Measurements from ENCODE around the gene CPSF7.
A peak's percentile ranks its signal among the peaks of the same experiment; 100 is the strongest.
"Not testable (repeated sequence)": the region's sequence is repeated elsewhere in the genome, so short reads cannot be mapped to it uniquely, and the experiment has no call there.

The CPSF7 gene

GRCh38 chr11:61429691-61430582 lies at the start of gene CPSF7, which contains the start of gene SDHAF2:
Gene CPSF7, minus strand, starts transcription at chr11:61429975. Its CDS starts 740 bp downstream, at chr11:61429235.
Gene SDHAF2, plus strand, starts transcription at chr11:61430124. Its CDS starts 23 bp downstream, at chr11:61430147.
- DNase-seq (ENCODE audit: low read depth) = peak; percentile 95

DNA sequence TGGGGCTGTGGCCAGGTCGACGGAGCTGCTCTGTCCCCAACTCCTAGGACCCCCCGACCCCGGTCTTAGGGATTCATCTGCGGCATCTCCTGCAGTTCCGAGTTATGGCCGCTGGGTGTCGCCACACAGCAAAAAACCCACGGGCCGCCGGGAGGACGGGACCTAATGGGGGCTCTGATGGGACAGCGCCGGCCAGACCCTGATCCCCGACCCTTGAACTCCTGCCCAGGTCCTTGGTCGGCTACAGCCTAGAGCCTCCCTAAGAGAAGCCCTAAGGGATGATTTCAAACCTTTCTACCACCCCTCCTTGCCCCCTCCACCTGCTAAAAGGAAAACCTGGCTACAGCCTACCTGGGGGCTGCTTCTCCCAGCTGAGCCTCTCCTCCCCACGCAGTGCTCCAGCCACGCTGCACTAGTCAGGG lies 48.0 kb upstream of the CPSF7 start:
- DNase-seq (ENCODE audit: low read depth) = peak; percentile 22

DNA sequence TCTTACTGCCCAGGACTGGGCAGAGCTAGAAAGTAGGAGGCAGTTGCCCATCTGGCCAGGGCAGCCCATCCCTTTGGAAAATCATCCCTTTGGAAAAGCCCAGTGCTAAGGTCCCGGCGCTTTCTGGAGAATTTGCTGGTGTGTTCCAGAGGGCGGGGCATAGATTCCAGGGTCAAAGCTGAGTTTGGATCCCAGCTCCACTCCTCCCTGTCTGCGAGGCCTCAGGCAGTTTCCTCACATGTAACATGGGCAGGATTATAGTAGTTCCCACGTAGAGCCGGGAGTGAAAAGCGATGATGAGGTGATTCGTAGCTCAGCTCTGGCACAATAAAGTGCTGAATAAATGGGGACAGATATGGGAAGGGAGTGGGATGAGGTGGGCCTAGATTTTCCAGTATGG lies 47.4 kb upstream of the CPSF7 start:
- no peak for DNase-seq (ENCODE audit: low read depth)

- no peak for DNase-seq (ENCODE audit: low read depth)
These were observed 46.6 kb upstream of the CPSF7 start for GRCh38 chr11:61476371-61476770.

- no peak for DNase-seq (ENCODE audit: low read depth)
These were observed 45.7 kb upstream of the CPSF7 start for GRCh38 chr11:61475433-61475832.

- DNase-seq (ENCODE audit: low read depth) = no peak
These were observed 44.4 kb upstream of the CPSF7 start for GRCh38 chr11:61474013-61474643.

- no peak for DNase-seq (ENCODE audit: low read depth)
These were observed 43.7 kb upstream of the CPSF7 start for GRCh38 chr11:61473370-61474012.

DNA sequence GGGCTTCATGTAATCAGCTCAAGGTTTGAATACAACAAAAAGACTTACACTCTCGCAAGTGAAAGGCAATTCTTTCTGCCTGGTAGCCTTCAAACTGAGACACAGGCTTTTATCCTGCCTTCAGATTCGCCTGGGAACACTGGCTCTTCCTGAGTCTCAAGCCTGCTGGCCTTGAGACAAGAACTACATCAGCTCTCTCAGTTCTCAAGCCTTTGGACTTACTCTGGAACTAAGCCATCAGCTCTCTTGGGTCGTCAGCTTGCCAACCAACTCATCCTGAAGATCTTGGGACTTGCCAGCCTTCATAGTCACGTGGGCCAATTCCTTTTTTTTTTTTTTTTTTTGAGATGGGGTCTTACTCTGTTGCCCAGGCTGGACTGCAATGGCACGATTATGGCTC lies 43.1 kb upstream of the CPSF7 start:
- DNase-seq (ENCODE audit: low read depth) = no peak

GRCh38 chr11:61472282-61472681 lies 42.5 kb upstream of the CPSF7 start:
- DNase-seq (ENCODE audit: low read depth) = no peak

GRCh38 chr11:61468002-61468401 lies 38.2 kb upstream of the CPSF7 start:
- DNase-seq (ENCODE audit: low read depth) = no peak

GRCh38 chr11:61467602-61468001 lies 37.8 kb upstream of the CPSF7 start:
- not testable (repeated sequence) for DNase-seq (ENCODE audit: low read depth)

GRCh38 chr11:61460986-61461385 lies 31.2 kb upstream of the CPSF7 start:
- no peak for DNase-seq (ENCODE audit: low read depth)

DNA sequence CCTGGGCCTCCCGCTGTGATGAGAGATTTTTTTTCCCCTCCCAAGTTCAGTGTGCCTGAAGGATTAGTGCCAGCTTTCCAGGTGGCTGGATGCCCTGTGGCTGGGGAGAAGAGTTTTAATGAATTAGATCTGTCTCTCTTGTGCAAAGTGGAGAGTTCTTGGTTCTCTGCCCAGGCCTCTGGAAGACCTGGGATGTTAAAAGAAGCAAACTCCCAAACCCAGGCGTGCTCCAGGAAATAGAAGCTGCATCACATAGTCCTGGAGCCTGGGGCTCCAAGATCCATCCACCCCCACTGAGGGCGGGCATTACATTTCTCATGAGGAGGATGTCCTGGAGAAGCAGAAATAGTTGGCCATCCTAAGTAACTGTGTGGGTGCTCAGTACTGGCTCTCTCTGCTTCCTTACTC lies 30.7 kb upstream of the CPSF7 start:
- DNase-seq (ENCODE audit: low read depth) = no peak

DNA sequence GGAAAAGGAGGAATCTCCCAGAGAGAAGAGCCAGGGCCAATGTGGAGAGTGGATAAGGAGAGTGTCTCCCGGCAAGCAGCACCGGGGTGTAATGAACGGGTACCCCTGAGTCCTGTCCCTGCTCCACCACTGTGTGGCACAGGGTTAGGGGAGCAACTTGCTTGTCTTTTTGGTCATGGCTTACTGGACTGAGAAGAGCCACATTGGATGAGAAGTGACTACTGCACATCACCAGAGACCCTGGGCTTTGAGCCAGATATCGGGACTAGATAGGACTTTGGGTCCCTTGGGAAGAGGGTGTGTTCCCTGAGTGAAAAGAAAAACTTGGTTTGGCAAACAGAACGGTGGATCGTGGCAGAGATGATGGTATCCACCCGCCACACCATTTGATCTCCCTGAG lies 24.7 kb upstream of the CPSF7 start:
- no peak for DNase-seq (ENCODE audit: low read depth)

DNA sequence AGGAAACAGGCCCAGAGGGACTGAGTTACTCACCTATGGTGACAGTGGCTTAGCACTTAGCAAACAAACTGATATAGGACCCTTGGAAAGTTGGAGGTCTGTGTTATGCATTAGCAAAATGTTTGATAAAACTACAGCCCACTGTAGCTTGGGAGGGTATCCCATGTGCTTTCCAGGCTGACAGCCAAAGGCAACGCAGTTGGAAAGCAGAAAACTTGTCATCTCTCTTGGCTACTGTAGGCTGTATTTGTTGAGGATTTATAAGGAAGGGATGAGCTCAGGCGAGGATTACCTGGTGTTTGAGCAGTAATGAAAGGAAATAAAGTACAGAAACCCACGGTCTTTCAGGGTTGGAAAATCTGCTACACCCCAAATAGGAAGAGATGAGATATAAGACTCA lies 23.9 kb upstream of the CPSF7 start:
- no peak for DNase-seq (ENCODE audit: low read depth)

- DNase-seq (ENCODE audit: low read depth) = no peak
These were observed 23.1 kb upstream of the CPSF7 start for GRCh38 chr11:61452825-61453224.

DNA sequence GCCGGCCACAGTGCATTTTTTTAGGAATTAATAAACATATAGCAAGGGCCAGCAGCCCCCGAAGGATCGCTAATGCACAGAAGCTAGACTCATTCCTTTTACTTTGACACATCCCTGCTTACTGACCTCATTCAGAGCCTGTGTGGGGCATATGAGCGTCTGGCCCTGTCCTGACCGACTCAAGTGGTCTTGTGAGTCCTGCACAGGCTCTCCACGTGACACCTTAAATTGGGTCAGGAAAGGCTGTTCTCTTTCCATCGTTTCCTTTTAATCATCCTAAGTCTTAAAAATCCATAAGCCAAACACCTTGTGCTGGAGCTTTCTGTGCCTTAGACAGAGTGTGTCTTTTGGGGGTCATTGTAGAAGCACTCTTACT lies 18.8 kb upstream of the CPSF7 start:
- DNase-seq (ENCODE audit: low read depth) = no peak

DNA sequence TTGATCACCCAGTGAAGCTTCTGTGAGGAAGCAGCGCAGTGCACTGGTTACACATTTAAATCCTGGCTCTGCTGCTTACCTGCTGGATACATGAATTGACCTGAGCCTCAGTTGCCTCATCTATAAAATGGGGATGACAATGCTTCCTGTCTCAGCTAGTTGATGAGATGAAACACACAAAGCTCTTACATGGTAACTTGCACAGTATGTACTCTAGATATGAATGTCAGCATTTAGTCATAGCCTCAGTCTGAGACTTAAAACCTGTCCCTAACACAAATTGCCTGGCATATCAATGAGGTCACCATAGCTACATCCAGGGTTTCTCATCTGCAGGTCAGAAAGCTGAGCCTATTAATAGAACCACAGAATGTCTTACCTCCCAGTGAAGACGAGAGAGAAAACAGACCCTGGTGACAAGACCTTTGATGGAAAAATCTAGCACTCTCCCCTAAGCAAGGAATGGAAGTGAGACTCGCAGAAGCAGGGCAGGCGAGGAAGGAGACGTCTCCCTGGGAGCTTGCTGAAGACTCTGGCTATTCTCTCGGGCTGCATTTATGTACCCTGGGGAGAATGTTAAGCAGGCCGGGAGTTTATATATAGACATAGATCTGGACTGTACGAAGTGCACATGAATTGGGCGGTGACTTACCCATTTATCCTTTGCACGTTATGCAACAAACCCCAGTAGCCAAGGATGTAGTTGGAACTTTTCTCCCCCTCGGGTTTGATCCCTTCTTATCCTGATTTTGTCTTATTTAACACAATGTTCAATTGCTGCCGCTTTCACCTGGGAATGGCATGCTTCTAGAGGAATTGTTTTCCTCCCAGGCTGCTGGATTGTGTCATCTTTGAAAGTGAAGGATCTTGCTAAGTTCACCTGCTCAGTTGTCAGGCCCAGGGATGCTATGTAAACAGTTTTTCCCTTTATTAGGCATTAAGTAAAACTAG lies 18.1 kb upstream of the CPSF7 start:
- DNase-seq (ENCODE audit: low read depth) = no peak

DNA sequence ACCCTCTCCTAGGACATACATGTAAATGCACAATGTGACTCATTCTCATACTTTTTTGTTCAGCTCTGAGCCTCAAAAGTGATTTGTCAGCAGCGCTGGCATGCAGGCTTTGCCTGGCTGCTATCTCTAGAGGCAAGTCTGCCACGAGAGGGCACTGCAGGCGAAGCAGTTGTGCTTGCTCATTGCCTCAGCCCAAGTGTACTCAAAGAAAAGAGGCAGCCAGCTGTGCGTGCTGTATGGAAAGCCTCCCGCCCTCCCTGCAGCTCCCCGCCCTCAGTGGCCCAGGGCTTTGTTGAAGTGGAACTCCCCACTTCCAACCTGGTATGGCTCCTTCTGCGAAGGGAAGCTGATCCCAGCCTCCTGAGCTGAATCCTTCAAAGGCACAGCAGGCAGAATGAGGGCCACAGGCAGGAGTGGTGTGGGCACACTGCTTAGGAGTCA lies 16.5 kb upstream of the CPSF7 start:
- DNase-seq (ENCODE audit: low read depth) = peak; percentile 61

DNA sequence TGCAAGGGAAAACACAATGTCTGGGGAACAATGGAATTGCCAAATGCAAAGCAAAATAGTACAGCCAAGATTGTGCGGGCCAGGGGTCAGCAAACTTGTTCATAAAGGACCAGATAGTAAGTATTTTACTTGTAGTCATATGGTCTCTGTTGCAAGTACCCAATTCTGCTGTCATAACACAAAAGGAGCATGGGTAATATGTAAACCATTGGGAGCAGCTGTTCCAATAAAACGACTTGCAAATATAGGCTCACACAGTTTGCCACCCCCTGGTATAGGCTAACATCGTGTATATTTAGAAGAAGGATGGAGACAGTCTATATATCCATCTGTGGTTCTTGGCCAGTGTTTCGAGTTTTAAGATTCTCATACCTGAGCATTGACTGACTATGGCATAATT lies 15.7 kb upstream of the CPSF7 start:
- DNase-seq (ENCODE audit: low read depth) = no peak

- DNase-seq (ENCODE audit: low read depth) = no peak
These were observed 12.8 kb upstream of the CPSF7 start for GRCh38 chr11:61442616-61443015.

DNA sequence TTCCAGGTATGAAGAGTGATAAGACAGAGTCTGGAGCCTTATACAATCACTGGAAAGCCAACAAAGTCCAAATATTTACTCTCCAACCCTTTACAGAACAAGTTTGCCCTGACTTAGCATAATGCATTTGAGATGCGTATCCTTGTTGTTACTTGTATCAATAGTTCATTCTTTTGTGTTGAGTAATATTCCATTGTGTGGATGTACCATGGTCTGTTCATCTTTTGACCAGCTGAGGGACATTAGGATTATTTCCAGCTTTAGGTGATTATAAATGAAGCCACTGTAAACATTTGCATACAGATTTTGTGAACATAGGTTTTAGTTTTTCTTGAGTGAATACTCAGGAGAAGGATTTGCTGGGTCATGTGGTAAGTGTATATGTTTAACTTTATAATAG lies 9.8 kb upstream of the CPSF7 start:
- no peak for DNase-seq (ENCODE audit: low read depth)

Measured in stimulated activated CD4-positive, alpha-beta T cell treated with anti-CD3 and anti-CD28 coated beads, Interleukin-2, amount 100 ng/mL, for 4 hours (primary cell).